ENCODE results near the gene PLLP. TPM values are rescaled to one million over a fixed set of nuclear protein-coding genes. Genes with fewer than 3 reads are reported as not detected.
A peak's percentile ranks its signal among the peaks of the same experiment; 100 is the strongest.

Gene PLLP
- total RNA-seq, 1 experiment from 2014 or later, result not detected

- H3K4me2 ChIP-seq (ENCODE audit: low read depth, low read length, poor library complexity, severe bottlenecking), result no peak overlapping the region
- no peaks in the 10 kb centered on the region for H3K27me3 ChIP-seq (ENCODE audit: low read length)
- no peaks in the 10 kb centered on the region for H3K9me3 ChIP-seq (ENCODE audit: low read length)
- H3K9me2 ChIP-seq (replicated peaks; ENCODE audit: insufficient read depth, low read length), result no peaks in the 10 kb centered on the region
- no peak overlapping the region for H3K9ac ChIP-seq (ENCODE audit: low read length)
- no peak for DNase-seq
- H3K36me3 ChIP-seq (ENCODE audit: insufficient read depth, low read length), result no peaks in the 10 kb centered on the region
- H4K20me1 ChIP-seq (ENCODE audit: insufficient read depth, low read depth, low read length), result no peaks in the 10 kb centered on the region
- H3K4me1 ChIP-seq (ENCODE audit: low read length), result peaks cover 4% of the 10 kb centered on the region
- no peak overlapping the region for H3K4me3 ChIP-seq (ENCODE audit: low read length)
- H3K27ac ChIP-seq (ENCODE audit: low read length), result no peak overlapping the region
- no peaks in the 10 kb centered on the region for H3K79me2 ChIP-seq (ENCODE audit: low read length)
- no peak overlapping the region for H2AFZ ChIP-seq (ENCODE audit: low read length)
These were observed 19.5 kb downstream of the PLLP start for GRCh38 chr16:57264950-57265371.

- no peaks in the 10 kb centered on the region for H3K9me3 ChIP-seq (ENCODE audit: low read length)
- H3K4me1 ChIP-seq (ENCODE audit: low read length), result peaks cover 4% of the 10 kb centered on the region
- no peaks in the 10 kb centered on the region for H3K36me3 ChIP-seq (ENCODE audit: insufficient read depth, low read length)
- H3K9me2 ChIP-seq (replicated peaks; ENCODE audit: insufficient read depth, low read length), result no peaks in the 10 kb centered on the region
- no peak overlapping the region for H2AFZ ChIP-seq (ENCODE audit: low read length)
- DNase-seq, result no peak
- H3K4me3 ChIP-seq (ENCODE audit: low read length), result no peak overlapping the region
- no peak overlapping the region for H3K9ac ChIP-seq (ENCODE audit: low read length)
- H3K79me2 ChIP-seq (ENCODE audit: low read length), result no peaks in the 10 kb centered on the region
- no peaks in the 10 kb centered on the region for H4K20me1 ChIP-seq (ENCODE audit: insufficient read depth, low read depth, low read length)
- H3K27ac ChIP-seq (ENCODE audit: low read length), result no peak overlapping the region
- no peak overlapping the region for H3K4me2 ChIP-seq (ENCODE audit: low read depth, low read length, poor library complexity, severe bottlenecking)
- H3K27me3 ChIP-seq (ENCODE audit: low read length), result no peaks in the 10 kb centered on the region
These were observed 20.1 kb downstream of the PLLP start for GRCh38 chr16:57264381-57264780.

- H3K9ac ChIP-seq (ENCODE audit: low read length), result no peak overlapping the region
- H3K9me3 ChIP-seq (ENCODE audit: low read length), result no peaks in the 10 kb centered on the region
- no peak overlapping the region for H3K27ac ChIP-seq (ENCODE audit: low read length)
- H4K20me1 ChIP-seq (ENCODE audit: insufficient read depth, low read depth, low read length), result no peaks in the 10 kb centered on the region
- no peak overlapping the region for H2AFZ ChIP-seq (ENCODE audit: low read length)
- H3K79me2 ChIP-seq (ENCODE audit: low read length), result no peaks in the 10 kb centered on the region
- no peaks in the 10 kb centered on the region for H3K9me2 ChIP-seq (replicated peaks; ENCODE audit: insufficient read depth, low read length)
- H3K4me2 ChIP-seq (ENCODE audit: low read depth, low read length, poor library complexity, severe bottlenecking), result no peak overlapping the region
- H3K27me3 ChIP-seq (ENCODE audit: low read length), result no peaks in the 10 kb centered on the region
- no peaks in the 10 kb centered on the region for H3K36me3 ChIP-seq (ENCODE audit: insufficient read depth, low read length)
- H3K4me3 ChIP-seq (ENCODE audit: low read length), result no peak overlapping the region
- no peak for DNase-seq
- H3K4me1 ChIP-seq (ENCODE audit: low read length), result peaks cover 4% of the 10 kb centered on the region
These were observed 20.7 kb downstream of the PLLP start for GRCh38 chr16:57263541-57264351.

GRCh38 chr16:57262841-57263540 is 21.5 kb downstream of the PLLP start:
- H3K27me3 ChIP-seq (ENCODE audit: low read length), result no peaks in the 10 kb centered on the region
- no peaks in the 10 kb centered on the region for H4K20me1 ChIP-seq (ENCODE audit: insufficient read depth, low read depth, low read length)
- no peaks in the 10 kb centered on the region for H3K79me2 ChIP-seq (ENCODE audit: low read length)
- no peaks in the 10 kb centered on the region for H3K9me3 ChIP-seq (ENCODE audit: low read length)
- H3K4me2 ChIP-seq (ENCODE audit: low read depth, low read length, poor library complexity, severe bottlenecking), result no peak overlapping the region
- DNase-seq, result no peak
- H3K27ac ChIP-seq (ENCODE audit: low read length), result no peak overlapping the region
- H3K9me2 ChIP-seq (replicated peaks; ENCODE audit: insufficient read depth, low read length), result no peaks in the 10 kb centered on the region
- no peaks in the 10 kb centered on the region for H3K36me3 ChIP-seq (ENCODE audit: insufficient read depth, low read length)
- no peak overlapping the region for H2AFZ ChIP-seq (ENCODE audit: low read length)
- H3K4me3 ChIP-seq (ENCODE audit: low read length), result no peak overlapping the region
- peaks cover 4% of the 10 kb centered on the region for H3K4me1 ChIP-seq (ENCODE audit: low read length)
- no peak overlapping the region for H3K9ac ChIP-seq (ENCODE audit: low read length)

GRCh38 chr16:57261806-57262205 is 22.7 kb downstream of the PLLP start:
- H3K9me3 ChIP-seq (ENCODE audit: low read length), result no peaks in the 10 kb centered on the region
- H3K9ac ChIP-seq (ENCODE audit: low read length), result no peak overlapping the region
- H3K79me2 ChIP-seq (ENCODE audit: low read length), result no peaks in the 10 kb centered on the region
- peaks cover 4% of the 10 kb centered on the region for H3K4me1 ChIP-seq (ENCODE audit: low read length)
- H3K27ac ChIP-seq (ENCODE audit: low read length), result no peak overlapping the region
- no peaks in the 10 kb centered on the region for H3K36me3 ChIP-seq (ENCODE audit: insufficient read depth, low read length)
- no peaks in the 10 kb centered on the region for H4K20me1 ChIP-seq (ENCODE audit: insufficient read depth, low read depth, low read length)
- no peak for DNase-seq
- no peaks in the 10 kb centered on the region for H3K9me2 ChIP-seq (replicated peaks; ENCODE audit: insufficient read depth, low read length)
- no peak overlapping the region for H3K4me3 ChIP-seq (ENCODE audit: low read length)
- H3K4me2 ChIP-seq (ENCODE audit: low read depth, low read length, poor library complexity, severe bottlenecking), result no peak overlapping the region
- H3K27me3 ChIP-seq (ENCODE audit: low read length), result no peaks in the 10 kb centered on the region
- H2AFZ ChIP-seq (ENCODE audit: low read length), result no peak overlapping the region

- no peaks in the 10 kb centered on the region for H4K20me1 ChIP-seq (ENCODE audit: insufficient read depth, low read depth, low read length)
- H3K4me3 ChIP-seq (ENCODE audit: low read length), result no peak overlapping the region
- H3K27ac ChIP-seq (ENCODE audit: low read length), result no peak overlapping the region
- H3K9me3 ChIP-seq (ENCODE audit: low read length), result no peaks in the 10 kb centered on the region
- H3K79me2 ChIP-seq (ENCODE audit: low read length), result no peaks in the 10 kb centered on the region
- peaks cover 4% of the 10 kb centered on the region for H3K4me1 ChIP-seq (ENCODE audit: low read length)
- H3K9me2 ChIP-seq (replicated peaks; ENCODE audit: insufficient read depth, low read length), result no peaks in the 10 kb centered on the region
- H3K9ac ChIP-seq (ENCODE audit: low read length), result 0 out of 2 replicates have a peak overlapping the region, but pooled peaks have one; percentile 20
- no peaks in the 10 kb centered on the region for H3K27me3 ChIP-seq (ENCODE audit: low read length)
- H3K36me3 ChIP-seq (ENCODE audit: insufficient read depth, low read length), result no peaks in the 10 kb centered on the region
- H2AFZ ChIP-seq (ENCODE audit: low read length), result peak overlapping the region; percentile 67; the same call in 1 of the 2 replicates
- no peak for DNase-seq
- peak overlapping the region; percentile 4 for H3K4me2 ChIP-seq (ENCODE audit: low read depth, low read length, poor library complexity, severe bottlenecking)
These were observed 24.1 kb downstream of the PLLP start for GRCh38 chr16:57260294-57260929.

GRCh38 chr16:57258910-57259475 is 25.5 kb downstream of the PLLP start:
- no peaks in the 10 kb centered on the region for H3K79me2 ChIP-seq (ENCODE audit: low read length)
- H3K36me3 ChIP-seq (ENCODE audit: insufficient read depth, low read length), result no peaks in the 10 kb centered on the region
- no peaks in the 10 kb centered on the region for H3K9me2 ChIP-seq (replicated peaks; ENCODE audit: insufficient read depth, low read length)
- H3K9ac ChIP-seq (ENCODE audit: low read length), result no peak overlapping the region
- H3K4me2 ChIP-seq (ENCODE audit: low read depth, low read length, poor library complexity, severe bottlenecking), result no peak overlapping the region
- H4K20me1 ChIP-seq (ENCODE audit: insufficient read depth, low read depth, low read length), result no peaks in the 10 kb centered on the region
- H3K4me1 ChIP-seq (ENCODE audit: low read length), result peaks cover 4% of the 10 kb centered on the region
- H3K27ac ChIP-seq (ENCODE audit: low read length), result no peak overlapping the region
- no peaks in the 10 kb centered on the region for H3K27me3 ChIP-seq (ENCODE audit: low read length)
- no peaks in the 10 kb centered on the region for H3K9me3 ChIP-seq (ENCODE audit: low read length)
- H2AFZ ChIP-seq (ENCODE audit: low read length), result no peak overlapping the region
- DNase-seq, result no peak
- H3K4me3 ChIP-seq (ENCODE audit: low read length), result no peak overlapping the region

All from Karpas-422 (cell line).